GM23338 (cell line): ENCODE data around the gene SLC39A10. TPM values are rescaled to one million over a fixed set of nuclear protein-coding genes. Genes with fewer than 3 reads are reported as not detected.

ENCODE experiments used
- ATAC-seq: fragments of 200-7000 bp; cut with Tn5 transposase; 3 replicates; pipeline ENCODE4 v1.9.1; 2020
- DNase-seq: peaks from one replicate; pipeline ENCODE4 v3.0.0-alpha.2; 2015; ENCODE audit warnings: low spot score
- H2AFZ ChIP-seq: fragments of 200-600 bp; sonication (generic); 2 replicates; pipeline ENCODE4 v1.8.0; 2016; ENCODE audit warnings: antibody characterized with exemption, mild to moderate bottlenecking, moderate library complexity
- H3F3A ChIP-seq: fragments of 200-600 bp; sonication (generic); replicated peaks from 2 replicates; pipeline ENCODE4 v1.8.0; 2017; ENCODE audit warnings: antibody characterized with exemption, mixed run types, low read depth
- H3K27ac ChIP-seq: fragments of 200-600 bp; sonication (generic); 2 replicates; pipeline ENCODE4 v1.6.1; 2016; ENCODE audit warnings: low read depth
- H3K27me3 ChIP-seq: fragments of 200-600 bp; sonication (generic); 2 replicates; pipeline ENCODE4 v1.8.0; 2016; ENCODE audit warnings: mild to moderate bottlenecking, mixed run types, moderate library complexity; ENCODE audit not compliant: insufficient read depth
- H3K36me3 ChIP-seq: fragments of 200-600 bp; sonication (generic); 2 replicates; pipeline ENCODE4 v1.8.0; 2016; ENCODE audit warnings: mild to moderate bottlenecking; ENCODE audit not compliant: insufficient read depth
- H3K4me1 ChIP-seq: fragments of 200-600 bp; sonication (generic); 2 replicates; pipeline ENCODE4 v1.8.0; 2016; ENCODE audit warnings: mild to moderate bottlenecking, moderate library complexity; ENCODE audit not compliant: insufficient read depth
- H3K4me2 ChIP-seq: fragments of 200-600 bp; sonication (generic); 2 replicates; pipeline ENCODE4 v1.7.1; 2017; ENCODE audit warnings: mixed run types
- H3K4me3 ChIP-seq: fragments of 200-600 bp; sonication (generic); 2 replicates; pipeline ENCODE4 v1.6.1; 2016; ENCODE audit warnings: mixed run types
- H3K79me2 ChIP-seq: fragments of 200-600 bp; sonication (generic); replicated peaks from 2 replicates; pipeline ENCODE4 v1.8.0; 2017; ENCODE audit warnings: mild to moderate bottlenecking; ENCODE audit not compliant: insufficient read depth
- H3K9me2 ChIP-seq: fragments of 200-600 bp; sonication (generic); 2 replicates; pipeline ENCODE4 v1.8.0; 2017; ENCODE audit not compliant: insufficient read depth
- H4K20me1 ChIP-seq: fragments of 200-600 bp; sonication (generic); replicated peaks from 2 replicates; pipeline ENCODE4 v1.8.0; 2017; ENCODE audit warnings: mild to moderate bottlenecking; ENCODE audit not compliant: insufficient read depth
- H3K27ac Mint-ChIP-seq: 2 replicates; pipeline ENCODE4 v1.8.0; 2020; ENCODE audit warnings: inconsistent platforms, mild to moderate bottlenecking, moderate library complexity, mixed read lengths
- H3K27me3 Mint-ChIP-seq: 3 replicates; pipeline ENCODE4 v1.8.0; 2022; ENCODE audit warnings: low read depth, mild to moderate bottlenecking, moderate library complexity, mixed read lengths, inconsistent platforms; ENCODE audit not compliant: insufficient read depth, poor library complexity
- H3K36me3 Mint-ChIP-seq: 3 replicates; pipeline ENCODE4 v1.8.0; 2021; ENCODE audit warnings: low read depth, mild to moderate bottlenecking, inconsistent platforms, moderate library complexity, mixed read lengths
- H3K4me1 Mint-ChIP-seq: 3 replicates; pipeline ENCODE4 v1.8.0; 2020; ENCODE audit warnings: mild to moderate bottlenecking, inconsistent platforms, mixed read lengths
- H3K4me3 Mint-ChIP-seq: 3 replicates; pipeline ENCODE4 v1.8.0; 2021; ENCODE audit warnings: moderate library complexity, mild to moderate bottlenecking, inconsistent platforms, mixed read lengths
- H3K9me3 Mint-ChIP-seq: 3 replicates; pipeline ENCODE4 v1.8.0; 2020; ENCODE audit warnings: moderate library complexity, mild to moderate bottlenecking, inconsistent platforms, mixed read lengths
- CREB1 ChIP-seq: fragments of 250-450 bp; sonication (Bioruptor Pico); IDR thresholded peaks from 2 replicates; pipeline ENCODE4 v1.5.0; 2020; ENCODE audit warnings: low read depth, mild to moderate bottlenecking, moderate library complexity
- ETS1 ChIP-seq: IDR thresholded peaks from 2 replicates; pipeline ENCODE4 v1.6.1; 2016; ENCODE audit warnings: antibody characterized with exemption
- EZH2 ChIP-seq: fragments of 200-600 bp; sonication (generic); IDR thresholded peaks from one replicate; pipeline ENCODE4 v1.8.0; 2017; ENCODE audit warnings: antibody characterized with exemption, mild to moderate bottlenecking, low read depth; ENCODE audit not compliant: unreplicated experiment
- EZH2phosphoT487 ChIP-seq: fragments of 200-600 bp; sonication (generic); IDR thresholded peaks from one replicate; pipeline ENCODE4 v1.8.1; 2018; ENCODE audit warnings: antibody characterized with exemption; ENCODE audit not compliant: unreplicated experiment
- JUNB ChIP-seq: IDR thresholded peaks from one replicate; pipeline ENCODE4 v1.6.1; 2016; ENCODE audit warnings: antibody characterized with exemption; ENCODE audit not compliant: unreplicated experiment
- NANOG ChIP-seq: IDR thresholded peaks from 2 replicates; pipeline ENCODE4 v1.6.1; 2016; ENCODE audit warnings: antibody characterized with exemption, borderline replicate concordance
- POLR2AphosphoS5 ChIP-seq: IDR thresholded peaks from 2 replicates; pipeline ENCODE4 v1.6.1; 2016; ENCODE audit warnings: antibody characterized with exemption, low read depth
- STAT1 ChIP-seq: IDR thresholded peaks from one replicate; pipeline ENCODE4 v1.6.1; 2016; ENCODE audit warnings: antibody characterized with exemption; ENCODE audit not compliant: unreplicated experiment
- ZNF114 ChIP-seq: fragments of 250-450 bp; sonication (Bioruptor Pico); IDR thresholded peaks from 2 replicates; pipeline ENCODE4 v1.5.0; 2020; ENCODE audit warnings: mild to moderate bottlenecking, moderate library complexity
- ZNF331 ChIP-seq: fragments of 250-450 bp; sonication (Bioruptor Pico); IDR thresholded peaks from 2 replicates; pipeline ENCODE4 v1.5.0; 2020; ENCODE audit warnings: low read depth, mild to moderate bottlenecking, moderate library complexity
- ZNF462 ChIP-seq: fragments of 250-450 bp; sonication (Bioruptor Pico); IDR thresholded peaks from 2 replicates; pipeline ENCODE4 v1.5.0; 2020; ENCODE audit warnings: mild to moderate bottlenecking, moderate library complexity
- polyA plus RNA-seq: library from polyadenylated mRNA; unstranded; fragments of >200 nt; fragmentation: Nextera tagmentation; extraction: Ambion mirVana; gene quantifications from 2 replicates; pipeline ENCODE4 v1.2.1, GENCODE V29; 2016
- total RNA-seq: library from RNA; depleted of rRNA; stranded (reverse); fragments of >200 nt; shearing (Covaris generic); gene quantifications from 2 replicates; pipeline ENCODE4 v1.2.3, GENCODE V29; 2014
- TF ChIP-seq, protein P1 (sequence below), 2 experiments: fragments of 200-600 bp in 1 of 2; sonication (generic) in 1 of 2; conservative IDR thresholded peaks; 2 replicates each; pipeline versions ENCODE4 v1.5.1 to v1.6.1; 2016 to 2017; ENCODE audit warnings: antibody characterized with exemption in 2 of 2, low read depth in 2 of 2, mild to moderate bottlenecking in 2 of 2, moderate library complexity in 1 of 2
- TF ChIP-seq, protein P2 (sequence below): IDR thresholded peaks from one replicate; pipeline ENCODE4 v1.6.1; 2018; ENCODE audit warnings: antibody characterized with exemption; ENCODE audit not compliant: unreplicated experiment

The SLC39A10 gene
- total and polyA plus RNA-seq, 2 experiments from 2014 or later, result 261 to 356 TPM

GRCh38 chr2:195667974-195668373 lies 10.9 kb downstream of the SLC39A10 start:
- Histone ChIP-seq H3K4me1 (peaks cover 10% of the 10 kb centered on the region), H4K20me1 (peaks cover 15% of the 10 kb centered on the region; the same call in 1 of the 2 replicates), H3K27me3 (no peaks in the 10 kb centered on the region), H3F3A (no peaks in the 10 kb centered on the region), H3K9me2 (no peaks in the 10 kb centered on the region), H3K4me3 (no peak overlapping the region), H3K27ac (no peak overlapping the region), H3K4me2 (no peak overlapping the region), H3K36me3 (no peaks in the 10 kb centered on the region), H3K79me2 (peaks cover 98% of the 10 kb centered on the region), H2AFZ (no peak overlapping the region)
- peaks cover 1% of the 10 kb centered on the region for H3K27me3 Mint-ChIP-seq
- DNase-seq (no peak), ATAC-seq (no peak)
- no peaks in the 10 kb centered on the region for H3K9me3 Mint-ChIP-seq
- TF ChIP-seq ETS1, result no peak
- no peak for TF ChIP-seq ZNF331 (CRISPR knock-in tag)
- TF ChIP-seq ZNF462 (CRISPR knock-in tag), result no peak
- TF ChIP-seq POLR2AphosphoS5, result no peak
- TF ChIP-seq EZH2phosphoT487, result no peak
- TF ChIP-seq, protein P1, sequence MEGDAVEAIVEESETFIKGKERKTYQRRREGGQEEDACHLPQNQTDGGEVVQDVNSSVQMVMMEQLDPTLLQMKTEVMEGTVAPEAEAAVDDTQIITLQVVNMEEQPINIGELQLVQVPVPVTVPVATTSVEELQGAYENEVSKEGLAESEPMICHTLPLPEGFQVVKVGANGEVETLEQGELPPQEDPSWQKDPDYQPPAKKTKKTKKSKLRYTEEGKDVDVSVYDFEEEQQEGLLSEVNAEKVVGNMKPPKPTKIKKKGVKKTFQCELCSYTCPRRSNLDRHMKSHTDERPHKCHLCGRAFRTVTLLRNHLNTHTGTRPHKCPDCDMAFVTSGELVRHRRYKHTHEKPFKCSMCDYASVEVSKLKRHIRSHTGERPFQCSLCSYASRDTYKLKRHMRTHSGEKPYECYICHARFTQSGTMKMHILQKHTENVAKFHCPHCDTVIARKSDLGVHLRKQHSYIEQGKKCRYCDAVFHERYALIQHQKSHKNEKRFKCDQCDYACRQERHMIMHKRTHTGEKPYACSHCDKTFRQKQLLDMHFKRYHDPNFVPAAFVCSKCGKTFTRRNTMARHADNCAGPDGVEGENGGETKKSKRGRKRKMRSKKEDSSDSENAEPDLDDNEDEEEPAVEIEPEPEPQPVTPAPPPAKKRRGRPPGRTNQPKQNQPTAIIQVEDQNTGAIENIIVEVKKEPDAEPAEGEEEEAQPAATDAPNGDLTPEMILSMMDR (conservative IDR thresholded peaks at IDR 0.05; ENCODE audit: low read depth in 2 of 2), result no peak
- TF ChIP-seq CREB1 (CRISPR knock-in tag), result no peak
- TF ChIP-seq NANOG, result no peak
- TF ChIP-seq EZH2, result no peak
- TF ChIP-seq, protein P2, sequence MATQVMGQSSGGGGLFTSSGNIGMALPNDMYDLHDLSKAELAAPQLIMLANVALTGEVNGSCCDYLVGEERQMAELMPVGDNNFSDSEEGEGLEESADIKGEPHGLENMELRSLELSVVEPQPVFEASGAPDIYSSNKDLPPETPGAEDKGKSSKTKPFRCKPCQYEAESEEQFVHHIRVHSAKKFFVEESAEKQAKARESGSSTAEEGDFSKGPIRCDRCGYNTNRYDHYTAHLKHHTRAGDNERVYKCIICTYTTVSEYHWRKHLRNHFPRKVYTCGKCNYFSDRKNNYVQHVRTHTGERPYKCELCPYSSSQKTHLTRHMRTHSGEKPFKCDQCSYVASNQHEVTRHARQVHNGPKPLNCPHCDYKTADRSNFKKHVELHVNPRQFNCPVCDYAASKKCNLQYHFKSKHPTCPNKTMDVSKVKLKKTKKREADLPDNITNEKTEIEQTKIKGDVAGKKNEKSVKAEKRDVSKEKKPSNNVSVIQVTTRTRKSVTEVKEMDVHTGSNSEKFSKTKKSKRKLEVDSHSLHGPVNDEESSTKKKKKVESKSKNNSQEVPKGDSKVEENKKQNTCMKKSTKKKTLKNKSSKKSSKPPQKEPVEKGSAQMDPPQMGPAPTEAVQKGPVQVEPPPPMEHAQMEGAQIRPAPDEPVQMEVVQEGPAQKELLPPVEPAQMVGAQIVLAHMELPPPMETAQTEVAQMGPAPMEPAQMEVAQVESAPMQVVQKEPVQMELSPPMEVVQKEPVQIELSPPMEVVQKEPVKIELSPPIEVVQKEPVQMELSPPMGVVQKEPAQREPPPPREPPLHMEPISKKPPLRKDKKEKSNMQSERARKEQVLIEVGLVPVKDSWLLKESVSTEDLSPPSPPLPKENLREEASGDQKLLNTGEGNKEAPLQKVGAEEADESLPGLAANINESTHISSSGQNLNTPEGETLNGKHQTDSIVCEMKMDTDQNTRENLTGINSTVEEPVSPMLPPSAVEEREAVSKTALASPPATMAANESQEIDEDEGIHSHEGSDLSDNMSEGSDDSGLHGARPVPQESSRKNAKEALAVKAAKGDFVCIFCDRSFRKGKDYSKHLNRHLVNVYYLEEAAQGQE, result no peak
- no peak for TF ChIP-seq ZNF114 (CRISPR knock-in tag)
- TF ChIP-seq JUNB, result no peak
- TF ChIP-seq STAT1, result no peak
- H3K36me3 Mint-ChIP-seq, result no peaks in the 10 kb centered on the region
- H3K4me3 Mint-ChIP-seq, result no peak overlapping the region
- H3K27ac Mint-ChIP-seq, result no peak overlapping the region
- H3K4me1 Mint-ChIP-seq, result peaks cover 30% of the 10 kb centered on the region
